C4-2B (cell line): ENCODE measurements around the gene MCFD2.

Source experiments
- ZFX ChIP-seq: fragments of 450-650 bp; IDR thresholded peaks from 2 replicates; pipeline ENCODE4 v1.6.1; 2017
- TF ChIP-seq, protein P1 (sequence below): fragments of 450-650 bp; conservative IDR thresholded peaks from 2 replicates; pipeline ENCODE4 v1.5.1; 2017; ENCODE audit warnings: mild to moderate bottlenecking

DNA sequence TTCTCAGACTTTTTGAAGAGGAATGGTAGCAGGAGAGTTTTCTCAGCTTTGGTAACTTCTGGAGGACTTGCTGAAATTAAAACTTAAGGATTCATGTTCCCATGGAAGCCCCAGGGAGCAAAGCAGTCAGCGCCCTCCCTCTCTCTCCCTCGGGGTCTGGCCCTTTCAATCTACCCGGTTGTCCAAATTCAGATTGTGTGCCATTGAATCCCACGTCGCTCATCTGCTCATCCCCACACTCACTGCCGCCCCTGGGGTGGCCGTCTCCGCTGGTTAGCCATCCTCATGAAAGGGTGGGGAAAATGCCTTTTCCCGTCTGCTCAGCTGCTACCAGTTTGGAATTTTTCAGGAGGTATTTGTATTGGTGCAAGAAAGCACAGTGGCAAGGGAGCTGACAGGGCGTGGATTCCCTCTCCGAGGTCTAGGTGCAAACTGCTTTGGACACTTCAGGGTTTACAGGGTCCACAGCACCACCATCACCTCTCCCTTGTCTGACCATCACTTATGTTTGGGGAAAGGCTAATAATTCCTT, 27.1 kb downstream of the MCFD2 start:
- TF ChIP-seq, protein P1, sequence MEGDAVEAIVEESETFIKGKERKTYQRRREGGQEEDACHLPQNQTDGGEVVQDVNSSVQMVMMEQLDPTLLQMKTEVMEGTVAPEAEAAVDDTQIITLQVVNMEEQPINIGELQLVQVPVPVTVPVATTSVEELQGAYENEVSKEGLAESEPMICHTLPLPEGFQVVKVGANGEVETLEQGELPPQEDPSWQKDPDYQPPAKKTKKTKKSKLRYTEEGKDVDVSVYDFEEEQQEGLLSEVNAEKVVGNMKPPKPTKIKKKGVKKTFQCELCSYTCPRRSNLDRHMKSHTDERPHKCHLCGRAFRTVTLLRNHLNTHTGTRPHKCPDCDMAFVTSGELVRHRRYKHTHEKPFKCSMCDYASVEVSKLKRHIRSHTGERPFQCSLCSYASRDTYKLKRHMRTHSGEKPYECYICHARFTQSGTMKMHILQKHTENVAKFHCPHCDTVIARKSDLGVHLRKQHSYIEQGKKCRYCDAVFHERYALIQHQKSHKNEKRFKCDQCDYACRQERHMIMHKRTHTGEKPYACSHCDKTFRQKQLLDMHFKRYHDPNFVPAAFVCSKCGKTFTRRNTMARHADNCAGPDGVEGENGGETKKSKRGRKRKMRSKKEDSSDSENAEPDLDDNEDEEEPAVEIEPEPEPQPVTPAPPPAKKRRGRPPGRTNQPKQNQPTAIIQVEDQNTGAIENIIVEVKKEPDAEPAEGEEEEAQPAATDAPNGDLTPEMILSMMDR = no peak
- TF ChIP-seq ZFX = no peak
